ENCODE data around the gene ZBTB12. TPM values are rescaled to one million over a fixed set of nuclear protein-coding genes. Genes with fewer than 3 reads are reported as not detected.
A peak's percentile ranks its signal among the peaks of the same experiment; 100 is the strongest.

Gene ZBTB12
- 1.4 and 1.6 TPM in 2 replicates for total RNA-seq (2013; cell fraction: nucleolus; rRNA removed)
- total RNA-seq (2014; rRNA removed): 1.3 and 1.5 TPM in 2 replicates
- total RNA-seq (2014; rRNA removed; fragmentation: Illumina TruSeq; extraction: Trizol): 0.46 and 0.81 TPM in 2 replicates
- 3.5 and 4.5 TPM in 2 replicates for total RNA-seq (2021)
- 0.79 TPM for polyA plus RNA-seq (2011; ENCODE audit: low read depth)
- polyA plus RNA-seq (2011; rRNA removed): 0.76 and 2.1 TPM in 2 replicates
- 2.4 and 2.8 TPM in 2 replicates for polyA plus RNA-seq (2011; cell fraction: cytosol; rRNA removed)
- 3.7 and 4.8 TPM in 2 replicates for polyA plus RNA-seq (2011; cell fraction: nucleus; rRNA removed)
- polyA plus RNA-seq (2012): 2.8 and 3.3 TPM in 2 replicates
- polyA plus RNA-seq (2014; fragmentation: Illumina TruSeq; extraction: Trizol): 0.24 and 1.4 TPM in 2 replicates
- not detected for polyA plus RNA-seq (2014; fragmentation: Nextera tagmentation; extraction: Ambion mirVana)
- 2.2 and 3.5 TPM in 2 replicates for polyA plus RNA-seq (2014; rRNA removed)
- polyA plus RNA-seq (2016; fragmentation: Nextera tagmentation; extraction: Ambion mirVana): not detected
- polyA minus RNA-seq (2011; rRNA and poly(A)+ RNA removed): 3.7 and 4.9 TPM in 2 replicates
- polyA minus RNA-seq (2011; cell fraction: cytosol; rRNA and poly(A)+ RNA removed): 2.4 and 2.8 TPM in 2 replicates
- polyA minus RNA-seq (2011; cell fraction: nucleus; rRNA and poly(A)+ RNA removed): 3.6 and 5.5 TPM in 2 replicates
- percentile 47 among the genes with signal in this experiment for Bru-seq, nascent RNA
- percentile 52 among the genes with signal in this experiment for BruChase-seq, experiment 1, labeled RNA remaining after a 6-hour chase
- BruChase-seq, experiment 2, labeled RNA remaining after a 2-hour chase: percentile 44 among the genes with signal in this experiment
- long read RNA-seq, experiment 1: 0 reads
- long read RNA-seq, experiment 2: 0 reads

GRCh38 chr6:31901953-31902643 lies at the start of gene ZBTB12:
ZBTB12 (minus strand) TSS chr6:31902086; CDS start chr6:31901305, 781 bp downstream.
- RAD21 ChIA-PET (ENCODE audit: unreplicated experiment): interaction anchor here (0.7 kb wide), 1 partner anchor 21 kb away, joined by 5 read pairs; no protein-coding TSS in a partner anchor
- no TSS peak for BruUV-seq (replicated peaks)
- Histone ChIP-seq H2AFZ (ENCODE audit: control insufficient read depth, low read depth, low read length) (peak within 1 kb of the TSS; percentile 91), H3K79me2 (ENCODE audit: control insufficient read depth, insufficient read depth, low read length) (peaks cover 7% of the 10 kb centered on the region), H3K4me1 (ENCODE audit: control insufficient read depth, insufficient read depth, low read length) (peaks cover 11% of the 10 kb centered on the region), H3K9me3 (replicated peaks; ENCODE audit: control insufficient read depth, insufficient read depth, low read length) (no peaks in the 10 kb centered on the region), H4K20me1 (ENCODE audit: control insufficient read depth, insufficient read depth) (no peaks in the 10 kb centered on the region), H3K4me3 (peak within 1 kb of the TSS; percentile 89), H3K27ac (ENCODE audit: control insufficient read depth, insufficient read depth) (peak within 1 kb of the TSS; percentile 49), H3K36me3 (ENCODE audit: control insufficient read depth in 2 of 2, insufficient read depth in 2 of 2, low read length in 1 of 2) (no peaks in the 10 kb centered on the region; a peak in 1 of 4 replicates), H3K27me3 (replicated peaks in 1 of 2; ENCODE audit: control insufficient read depth in 2 of 2, insufficient read depth in 2 of 2, low read length in 1 of 2) (no peaks in the 10 kb centered on the region), H3K9ac (ENCODE audit: control insufficient read depth, insufficient read depth, low read length) (peak within 1 kb of the TSS; percentile 63), H3K4me2 (ENCODE audit: control insufficient read depth, insufficient read depth) (peak within 1 kb of the TSS; percentile 94)
- DNase-seq (ENCODE audit: low read depth, low spot score): peak; percentile 73
- FAIRE-seq: peak; percentile 77
- intact Hi-C loops (cut with micrococcal nuclease; ENCODE audit: unreplicated experiment): loop anchor here (10.0 kb wide), 1 partner anchor 357 kb away; the partner anchor contains the start of genes ATP6V1G2, DDX39B and NFKBIL1
- ATAC-seq: peak; percentile 81
- under 1% methylated on average over 50 of the region's 77 CpGs for WGBS (ENCODE audit: insufficient coverage, insufficient replicate concordance, low lambda C conversion rate, missing lambda C conversion rate)
- in situ Hi-C loops (cut with MboI): no loop called here
- CTCF ChIA-PET: interaction anchor here (1.2 to 1.7 kb wide), 2 partner anchors 20 to 50 kb away, joined by 3 to 4 read pairs; no protein-coding TSS in a partner anchor
- POLR2A ChIA-PET: interaction anchor here (0.6 to 1.9 kb wide), 5 partner anchors 39 to 360 kb away, joined by 3 to 8 read pairs (median 5); partner anchors contain the start of genes ABHD16A, DXO, GPSM3 and NEU1
- SMC1A ChIA-PET (ENCODE audit: uncharacterized antibody, unreplicated experiment): interaction anchor here (0.7 to 1.3 kb wide), 4 partner anchors 12 to 70 kb away, joined by 3 to 4 read pairs (median 3); partner anchors contain the start of gene DXO
- peak; percentile 58 for TF ChIP-seq MYC (IDR thresholded peaks at IDR 0.05; ENCODE audit: insufficient read depth, insufficient read length, insufficient replicate concordance, low read length, severe bottlenecking)
- TF ChIP-seq MXI1 (IDR thresholded peaks at IDR 0.05; ENCODE audit: low read depth, low read length): peak; percentile 61
- TF ChIP-seq NR2F1 (conservative IDR thresholded peaks at IDR 0.05): peak; percentile 22; the same call in 1 of the 2 replicates
- TF ChIP-seq MEF2B (IDR thresholded peaks at IDR 0.05; ENCODE audit: partially characterized antibody, poor library complexity, severe bottlenecking): peak; percentile 12
- TF ChIP-seq BHLHE40 (IDR thresholded peaks at IDR 0.05; ENCODE audit: borderline replicate concordance in 1 of 2, low read depth in 2 of 2, low read length in 1 of 2): peak; percentile 81 to 94
- TF ChIP-seq SIN3A (IDR thresholded peaks at IDR 0.05; ENCODE audit: low read depth, low read length): 0 out of 2 replicates have a peak, but pooled peaks have one; percentile 41
- no peak for TF ChIP-seq MEF2A (IDR thresholded peaks at IDR 0.05; ENCODE audit: insufficient read depth, low read depth, low read length)
- TF ChIP-seq POLR2AphosphoS2 (IDR thresholded peaks at IDR 0.05; ENCODE audit: low read depth, low read length): peak; percentile 62; the same call in 1 of the 2 replicates
- no peak for TF ChIP-seq FOS (IDR thresholded peaks at IDR 0.05; ENCODE audit: borderline replicate concordance, extremely low read depth, insufficient read length)
- TF ChIP-seq NFIC (IDR thresholded peaks at IDR 0.05; ENCODE audit: low read depth, low read length): no peak
- no peak for TF ChIP-seq TARDBP (IDR thresholded peaks at IDR 0.05; ENCODE audit: borderline replicate concordance)
- TF ChIP-seq KLF5 (IDR thresholded peaks at IDR 0.05; ENCODE audit: partially characterized antibody): peak; percentile 72
- TF ChIP-seq STAT3 (IDR thresholded peaks at IDR 0.05; ENCODE audit: low read depth, low read length): no peak
- TF ChIP-seq JUND (IDR thresholded peaks at IDR 0.05; ENCODE audit: low read depth, low read length): no peak
- no peak for TF ChIP-seq ATF2 (IDR thresholded peaks at IDR 0.05; ENCODE audit: low read length)
- no peak for TF ChIP-seq CHD2 (IDR thresholded peaks at IDR 0.05; ENCODE audit: borderline replicate concordance, low read depth, low read length)
- peak; percentile 87; the same call in 1 of the 2 replicates for TF ChIP-seq IKZF1 (conservative IDR thresholded peaks at IDR 0.05)
- peak; percentile 61 for TF ChIP-seq RUNX3 (IDR thresholded peaks at IDR 0.05; ENCODE audit: low read length)
- TF ChIP-seq NFYA (IDR thresholded peaks at IDR 0.05; ENCODE audit: borderline replicate concordance, low read depth, low read length): no peak

Measured in GM12878 (cell line).